ENCODE results near the gene TUBB3. TPM values are rescaled to one million over a fixed set of nuclear protein-coding genes. Genes with fewer than 3 reads are reported as not detected.

The TUBB3 gene
- total RNA-seq, 1 donor: 95.9 TPM

- TF ChIP-seq, protein P1, sequence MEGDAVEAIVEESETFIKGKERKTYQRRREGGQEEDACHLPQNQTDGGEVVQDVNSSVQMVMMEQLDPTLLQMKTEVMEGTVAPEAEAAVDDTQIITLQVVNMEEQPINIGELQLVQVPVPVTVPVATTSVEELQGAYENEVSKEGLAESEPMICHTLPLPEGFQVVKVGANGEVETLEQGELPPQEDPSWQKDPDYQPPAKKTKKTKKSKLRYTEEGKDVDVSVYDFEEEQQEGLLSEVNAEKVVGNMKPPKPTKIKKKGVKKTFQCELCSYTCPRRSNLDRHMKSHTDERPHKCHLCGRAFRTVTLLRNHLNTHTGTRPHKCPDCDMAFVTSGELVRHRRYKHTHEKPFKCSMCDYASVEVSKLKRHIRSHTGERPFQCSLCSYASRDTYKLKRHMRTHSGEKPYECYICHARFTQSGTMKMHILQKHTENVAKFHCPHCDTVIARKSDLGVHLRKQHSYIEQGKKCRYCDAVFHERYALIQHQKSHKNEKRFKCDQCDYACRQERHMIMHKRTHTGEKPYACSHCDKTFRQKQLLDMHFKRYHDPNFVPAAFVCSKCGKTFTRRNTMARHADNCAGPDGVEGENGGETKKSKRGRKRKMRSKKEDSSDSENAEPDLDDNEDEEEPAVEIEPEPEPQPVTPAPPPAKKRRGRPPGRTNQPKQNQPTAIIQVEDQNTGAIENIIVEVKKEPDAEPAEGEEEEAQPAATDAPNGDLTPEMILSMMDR (IDR thresholded peaks at IDR 0.05; ENCODE audit: insufficient read depth, low read depth, low read length): no peak
- DNase-seq (ENCODE audit: low read depth): no peak
- no peak overlapping the region for H3K4me3 ChIP-seq (ENCODE audit: low read depth, low read length)
Observed at GRCh38 chr16:89969741-89970410, 46.7 kb downstream of the TUBB3 start.

DNA sequence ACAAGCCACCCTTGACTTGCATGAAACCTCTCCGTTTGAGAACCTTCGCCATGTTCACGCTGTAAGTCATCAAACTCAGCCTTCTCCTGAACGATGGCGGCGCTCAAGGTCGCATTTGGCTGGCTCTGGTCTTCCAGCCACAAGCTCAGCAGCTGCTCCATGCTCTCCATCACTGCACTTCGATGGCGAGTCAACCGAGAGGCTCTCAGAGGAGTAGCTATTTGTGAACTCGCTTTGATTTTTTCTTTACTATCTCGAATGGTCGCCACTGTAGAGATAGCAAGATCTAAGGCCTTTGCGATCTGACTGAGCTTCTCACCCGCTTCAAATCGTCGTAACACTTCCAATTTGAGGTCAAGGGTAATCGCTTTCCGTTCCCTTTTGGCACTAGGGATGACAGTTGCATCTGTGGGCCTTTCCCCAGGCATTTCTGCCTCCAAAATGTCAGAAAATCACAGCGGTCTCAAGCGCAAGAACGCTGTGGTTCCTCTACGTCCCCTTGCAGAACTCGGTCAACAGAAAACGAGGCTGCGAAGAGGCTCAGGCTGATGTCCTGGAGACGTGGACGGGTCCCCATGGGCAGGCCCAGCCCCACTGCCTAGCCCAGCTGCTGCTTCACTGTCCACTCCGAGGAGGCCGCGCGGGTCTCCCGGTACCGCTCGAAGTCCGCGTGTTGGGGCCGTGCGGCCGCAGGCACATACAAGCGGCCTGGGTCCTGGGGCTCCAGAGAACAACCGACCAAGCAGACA lies 48.5 kb downstream of the TUBB3 start:
- DNase-seq (ENCODE audit: low read depth): peak; percentile 1
- TF ChIP-seq, protein P1 (IDR thresholded peaks at IDR 0.05; ENCODE audit: insufficient read depth, low read depth, low read length): no peak
- H3K4me3 ChIP-seq (ENCODE audit: low read depth, low read length): peak overlapping the region; percentile 86

DNA sequence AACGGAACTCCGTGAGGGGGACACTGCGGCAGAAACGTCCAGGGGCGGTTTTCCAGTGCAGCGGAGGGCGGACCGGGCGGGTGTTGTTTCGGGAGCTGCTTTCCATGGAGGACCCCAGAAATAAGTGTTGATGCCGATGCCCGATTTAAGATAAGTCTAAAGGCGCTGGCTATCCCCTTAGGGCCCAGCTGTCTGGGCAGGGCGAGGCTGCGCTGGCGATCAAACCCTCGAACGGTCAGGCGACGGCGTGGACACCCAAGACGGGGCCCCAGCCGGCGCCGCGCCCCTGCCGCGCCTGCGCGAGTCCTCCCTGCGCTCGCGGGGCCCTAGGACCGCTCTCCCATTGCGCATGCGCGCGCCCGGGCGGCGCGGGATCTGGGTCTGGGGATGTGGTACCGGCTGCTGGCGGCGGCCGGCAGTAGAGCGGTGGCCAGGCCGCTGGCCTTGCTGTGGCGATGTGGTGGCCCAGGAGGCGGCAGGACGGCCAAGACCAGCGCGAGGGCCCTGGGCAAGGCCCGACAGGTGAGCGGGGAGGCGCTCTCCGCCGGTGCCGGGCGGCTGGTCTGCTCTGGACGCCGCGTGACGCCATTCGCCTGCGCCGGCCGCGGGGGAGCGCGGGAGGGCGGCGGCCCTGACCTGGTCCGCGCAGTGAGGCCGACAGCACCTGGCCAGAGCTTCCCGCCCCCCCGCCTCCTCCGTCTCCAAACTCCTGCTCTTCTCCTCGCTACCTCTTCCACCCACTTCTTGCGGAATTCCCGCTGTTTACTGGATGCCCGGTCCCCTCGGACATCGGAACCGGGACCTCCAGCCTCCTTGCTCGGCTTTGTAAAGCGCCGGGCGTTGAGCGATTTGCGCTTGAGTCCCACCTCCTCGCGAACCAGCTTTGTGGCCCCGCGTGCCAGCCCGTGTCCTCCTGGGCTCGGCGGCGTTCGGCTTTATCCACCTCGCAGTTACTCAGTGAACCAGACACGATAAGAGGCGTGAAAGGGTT lies 49.4 kb downstream of the TUBB3 start:
- peak overlapping the region; percentile 86 for H3K4me3 ChIP-seq (ENCODE audit: low read depth, low read length)
- DNase-seq (ENCODE audit: low read depth): peak; percentile 90
- TF ChIP-seq, protein P1 (IDR thresholded peaks at IDR 0.05; ENCODE audit: insufficient read depth, low read depth, low read length): no peak

- TF ChIP-seq, protein P1 (IDR thresholded peaks at IDR 0.05; ENCODE audit: insufficient read depth, low read depth, low read length): no peak
- H3K4me3 ChIP-seq (ENCODE audit: low read depth, low read length): peak overlapping the region; percentile 86
- DNase-seq (ENCODE audit: low read depth): no peak
Observed at GRCh38 chr16:89973235-89973634, 50.1 kb downstream of the TUBB3 start.

DNA sequence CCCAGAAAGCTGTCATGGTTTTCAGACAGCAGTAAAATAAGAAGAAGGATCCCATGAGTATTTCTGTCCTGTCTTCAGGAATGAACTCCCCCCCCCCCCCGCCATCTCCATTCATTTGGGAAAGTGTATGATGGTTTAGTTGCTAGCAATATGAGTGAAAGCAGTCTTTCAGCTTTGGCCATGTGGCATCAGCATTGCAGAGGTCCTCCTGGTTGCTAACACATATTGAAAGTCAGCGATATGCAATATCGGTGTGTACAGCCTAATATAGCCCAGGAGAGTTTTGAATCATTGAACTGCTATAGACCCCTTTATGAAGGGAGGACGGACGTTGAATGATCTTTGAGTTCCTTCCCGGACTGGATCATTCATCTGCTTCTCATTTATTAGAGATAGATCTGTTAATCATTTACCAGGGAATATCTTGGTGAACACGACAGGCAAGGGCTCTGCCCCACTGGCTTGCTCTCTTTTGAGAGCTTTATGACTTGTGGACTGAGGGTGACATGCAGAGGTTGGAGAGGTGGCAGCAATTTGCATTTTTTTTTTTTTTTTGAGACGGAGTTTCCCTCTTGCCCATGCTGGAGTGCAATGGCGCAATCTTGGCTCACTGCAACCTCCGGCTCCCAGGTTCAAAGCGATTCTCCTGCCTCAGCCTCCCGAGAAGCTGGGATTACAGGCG lies 50.7 kb downstream of the TUBB3 start:
- H3K4me3 ChIP-seq (ENCODE audit: low read depth, low read length): peak overlapping the region; percentile 86

More for the DNA sequence above, 50.7 kb downstream of the TUBB3 start:
- TF ChIP-seq, protein P1 (IDR thresholded peaks at IDR 0.05; ENCODE audit: insufficient read depth, low read depth, low read length): no peak
- no peak for DNase-seq (ENCODE audit: low read depth)

All from fibroblast of villous mesenchyme (primary cell).